Astrocyte of the cerebellum (primary cell): ENCODE data around the gene NOL7.

ENCODE experiments used
- DNase-seq: peaks from one replicate; pipeline ENCODE4 v3.0.0-alpha.2; 2011; ENCODE audit warnings: low read depth
- H3K4me3 ChIP-seq: 2 replicates; pipeline ENCODE4 v1.5.1; 2011; ENCODE audit warnings: mild to moderate bottlenecking, low read depth, low read length, moderate library complexity
- CTCF ChIP-seq: IDR thresholded peaks from 2 replicates; pipeline ENCODE4 v1.5.1; 2012; ENCODE audit warnings: low read length, low read depth, moderate library complexity, mild to moderate bottlenecking; ENCODE audit errors: missing control alignments
- in situ Hi-C: cut with HindIII; loops from 2 replicates; pipeline ENCODE4 v1.10.0; 2017; ENCODE audit warnings: low sequenced_read_pairs

Gene NOL7

GRCh38 chr6:13660273-13660672 lies 45.1 kb downstream of the NOL7 start:
- no peak for TF ChIP-seq CTCF
- no peak overlapping the region for H3K4me3 ChIP-seq
- in situ Hi-C loops, result no loop called here
- DNase-seq, result no peak

DNA sequence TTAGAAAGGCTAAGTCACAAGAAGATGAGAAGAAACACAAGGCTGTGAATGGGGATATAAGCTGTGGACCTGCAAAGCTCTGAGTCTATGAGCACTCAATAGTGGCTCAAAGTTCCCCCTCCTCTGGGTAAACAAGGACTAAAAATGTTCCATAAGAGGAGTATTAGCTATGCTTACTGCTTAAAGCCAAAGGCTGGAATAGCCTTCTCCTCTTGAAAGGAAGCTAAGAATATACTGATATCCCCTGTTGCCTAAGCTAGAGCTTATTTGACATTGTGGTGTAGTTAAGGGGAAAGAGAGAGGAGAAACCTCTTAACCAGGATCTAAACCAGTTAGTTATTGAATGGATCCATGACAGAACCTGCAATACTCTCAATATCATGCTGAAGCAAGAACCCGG lies 45.8 kb downstream of the NOL7 start:
- H3K4me3 ChIP-seq, result no peak overlapping the region
- DNase-seq, result no peak
- in situ Hi-C loops, result no loop called here
- TF ChIP-seq CTCF, result no peak

GRCh38 chr6:13661647-13662046 lies 46.5 kb downstream of the NOL7 start:
- in situ Hi-C loops, result no loop called here
- no peak overlapping the region for H3K4me3 ChIP-seq
- no peak for DNase-seq
- TF ChIP-seq CTCF, result no peak

- in situ Hi-C loops, result no loop called here
- no peak overlapping the region for H3K4me3 ChIP-seq
- no peak for TF ChIP-seq CTCF
- DNase-seq, result no peak
These were observed 47.7 kb downstream of the NOL7 start for GRCh38 chr6:13662651-13663334.

DNA sequence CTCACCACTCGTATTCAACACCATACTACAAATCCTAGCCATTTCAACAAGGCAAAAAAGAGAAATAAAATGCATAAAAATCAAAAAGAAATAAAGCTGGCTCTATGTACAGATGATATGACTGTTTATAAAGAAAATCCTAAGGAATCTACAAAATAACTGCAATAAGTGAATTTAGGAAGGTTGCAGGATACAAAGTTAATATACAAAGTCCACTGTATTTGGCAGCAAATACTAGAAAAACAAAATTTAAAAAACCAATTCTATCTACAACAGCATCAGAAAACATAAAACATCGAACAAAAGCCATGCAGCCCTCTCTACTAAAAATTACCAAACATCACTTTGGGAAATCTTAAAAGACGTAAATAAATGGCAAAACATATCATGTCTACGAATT lies 48.9 kb downstream of the NOL7 start:
- DNase-seq, result no peak
- TF ChIP-seq CTCF, result no peak
- in situ Hi-C loops, result no loop called here
- no peak overlapping the region for H3K4me3 ChIP-seq

- TF ChIP-seq CTCF, result no peak
- H3K4me3 ChIP-seq, result no peak overlapping the region
- in situ Hi-C loops, result no loop called here
- DNase-seq, result no peak
These were observed 49.7 kb downstream of the NOL7 start for GRCh38 chr6:13664703-13665352.
